ENCODE measurements around the gene TNFRSF1A. TPM values are rescaled to one million over a fixed set of nuclear protein-coding genes. Genes with fewer than 3 reads are reported as not detected.
A peak's percentile ranks its signal among the peaks of the same experiment; 100 is the strongest.

Gene TNFRSF1A
- total and polyA plus RNA-seq, 9 of the 15 experiments (the other 6 are each of a cell fraction or from before 2014, with no cell fraction given) = 0.76 to 43.5 (median 30.0) TPM

- H3K36me3 ChIP-seq (ENCODE audit: control insufficient read depth, insufficient read depth, low read length) = peaks cover 46% of the 10 kb centered on the region
- DNase-seq (ENCODE audit: extremely low read depth in 1 of 4, low spot score in 3 of 4) = peak; percentile 40 to 66 (median 54)
- peak overlapping the region; percentile 91 for H2AFZ ChIP-seq (ENCODE audit: low read depth, low read length)
- H3K27ac ChIP-seq (ENCODE audit: extremely low read depth, low read depth, low read length) = peak overlapping the region; percentile 94
- H3K4me3 ChIP-seq = peak overlapping the region; percentile 74
- peaks cover 29% of the 10 kb centered on the region for H3K79me2 ChIP-seq (ENCODE audit: control insufficient read depth, insufficient read depth, low read length)
- in situ Hi-C loops (cut with MboI) (no loop called here), intact Hi-C loops (cut with micrococcal nuclease) (no loop called here)
- H3K9me3 ChIP-seq (replicated peaks; ENCODE audit: control insufficient read depth, insufficient read depth, low read depth, low read length) = no peaks in the 10 kb centered on the region
- FAIRE-seq = peak; percentile 48
- TSS peak; percentile 37 for BruUV-seq (replicated peaks)
- H3K4me2 ChIP-seq (ENCODE audit: insufficient read depth, low read length) = peak overlapping the region; percentile 93
- H3K4me1 ChIP-seq (replicated peaks in 1 of 2; ENCODE audit: control insufficient read depth in 2 of 2, insufficient read depth in 2 of 2, low read length in 2 of 2) = peaks cover 10 to 40% of the 10 kb centered on the region in 2 experiments; a peak in 4 of 5 replicates
- no peaks in the 10 kb centered on the region for H3K27me3 ChIP-seq (ENCODE audit: control insufficient read depth in 2 of 2, insufficient read depth in 2 of 2, low read length in 2 of 2)
- WGBS (ENCODE audit: insufficient coverage, low coverage, missing lambda C conversion rate) = 8% methylated on average over 30 of the region's 36 CpGs
- peak overlapping the region; percentile 93 to 99 for H3K9ac ChIP-seq (ENCODE audit: insufficient read depth in 1 of 2, low read depth in 2 of 2, low read length in 2 of 2)
- ATAC-seq = peak; percentile 57
- H3K9me1 ChIP-seq (ENCODE audit: control insufficient read depth, insufficient read depth, low read length) = no peaks in the 10 kb centered on the region
- no peaks in the 10 kb centered on the region for H4K20me1 ChIP-seq (replicated peaks; ENCODE audit: control insufficient read depth, insufficient read depth, low read length)
- ChIA-PET POLR2A (interaction anchor here (0.6 to 3.8 kb wide), 6 partner anchors 8 to 58 kb away, joined by 3 to 15 read pairs (median 4); partner anchors contain the start of gene SCNN1A), CTCF (ENCODE audit: low intra/inter-chr PET ratio) (no interaction called here)
- TF ChIP-seq HDAC3 (IDR thresholded peaks at IDR 0.05; ENCODE audit: borderline replicate concordance, partially characterized antibody) (no peak), JUNB (CRISPR knock-in tag; conservative IDR thresholded peaks at IDR 0.05) (no peak), ARID1B (IDR thresholded peaks at IDR 0.05) (no peak), ZNF384 (IDR thresholded peaks at IDR 0.05; ENCODE audit: low read depth, low read length) (no peak), ZNF655 (CRISPR knock-in tag; IDR thresholded peaks at IDR 0.05) (no peak), ATF1 (CRISPR knock-in tag; IDR thresholded peaks at IDR 0.05) (no peak), ATF1 (tag; IDR thresholded peaks at IDR 0.05) (no peak), USF2 (CRISPR knock-in tag; IDR thresholded peaks at IDR 0.05) (peak; percentile 61), NR1H2 (CRISPR knock-in tag; IDR thresholded peaks at IDR 0.05) (peak; percentile 58; the same call in 1 of the 2 replicates), RNF219 (CRISPR knock-in tag; IDR thresholded peaks at IDR 0.05) (no peak), SREBF1 (IDR thresholded peaks at IDR 0.05; ENCODE audit: borderline replicate concordance, low read depth, low read length) (no peak), HDAC8 (tag; IDR thresholded peaks at IDR 0.05) (no peak), ZNF445 (CRISPR knock-in tag; IDR thresholded peaks at IDR 0.05; ENCODE audit: low read depth) (no peak), CREB3L1 (IDR thresholded peaks at IDR 0.05; ENCODE audit: borderline replicate concordance, low read depth) (peak; percentile 14; the same call in 1 of the 2 replicates), NFRKB (IDR thresholded peaks at IDR 0.05; ENCODE audit: low read depth) (peak; percentile 11; the same call in 1 of the 2 replicates), CREBBP (IDR thresholded peaks at IDR 0.05; ENCODE audit: low read depth, low read length) (no peak)
Observed at GRCh38 chr12:6384499-6385436, 42.9 kb upstream of the TNFRSF1A start.

All from K562 (cell line).